ENCODE results near the gene PTPRN2.
"Not testable (repeated sequence)": the region's sequence is repeated elsewhere in the genome, so short reads cannot be mapped to it uniquely, and the experiment has no call there.

The PTPRN2 gene

DNA sequence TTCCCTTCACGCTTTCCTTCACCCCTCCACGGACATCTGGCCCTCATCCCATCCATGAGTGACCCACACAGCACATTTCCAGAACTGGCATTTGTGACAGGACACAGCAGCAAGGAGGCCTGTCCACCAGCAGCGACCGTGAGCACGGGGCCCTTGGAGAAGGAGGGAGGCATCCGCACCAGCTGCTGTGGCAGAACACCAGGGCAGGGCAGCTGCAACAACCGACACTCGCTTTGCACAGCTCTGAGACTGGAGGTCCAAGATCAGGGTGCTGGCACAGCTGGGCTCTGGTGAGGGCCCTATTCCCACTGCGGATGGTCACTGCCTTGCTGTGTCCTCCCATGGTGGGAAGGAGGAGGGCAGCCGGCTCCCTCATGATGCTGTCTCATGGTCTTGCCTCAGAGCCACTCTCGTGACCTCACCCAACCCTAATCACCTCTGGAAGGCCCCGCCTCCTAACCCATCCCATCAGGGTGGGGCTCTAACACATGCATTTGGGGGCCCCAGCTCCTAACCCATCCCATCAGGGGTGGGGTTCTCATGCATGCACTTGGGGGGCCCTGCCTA is 36.7 kb downstream of the PTPRN2 start:
- no peak for DNase-seq (ENCODE audit: low read depth in 3 of 3)

DNA sequence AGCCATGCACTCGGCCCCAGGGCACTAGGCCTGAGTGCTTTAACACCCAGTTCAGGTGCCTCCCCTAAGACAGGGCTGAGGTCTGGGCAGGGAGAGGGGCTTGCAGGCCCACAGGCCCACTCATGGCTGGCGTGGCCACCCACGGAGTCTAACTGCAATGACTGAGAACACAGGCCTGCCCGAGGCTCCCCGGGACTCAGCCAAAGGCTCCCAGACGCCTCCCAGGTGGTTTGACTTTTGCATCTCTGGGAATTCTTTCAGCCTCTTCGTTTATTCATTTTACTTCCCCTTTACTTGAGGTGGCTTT is 37.3 kb downstream of the PTPRN2 start:
- DNase-seq (ENCODE audit: low read depth in 3 of 3): no peak

DNA sequence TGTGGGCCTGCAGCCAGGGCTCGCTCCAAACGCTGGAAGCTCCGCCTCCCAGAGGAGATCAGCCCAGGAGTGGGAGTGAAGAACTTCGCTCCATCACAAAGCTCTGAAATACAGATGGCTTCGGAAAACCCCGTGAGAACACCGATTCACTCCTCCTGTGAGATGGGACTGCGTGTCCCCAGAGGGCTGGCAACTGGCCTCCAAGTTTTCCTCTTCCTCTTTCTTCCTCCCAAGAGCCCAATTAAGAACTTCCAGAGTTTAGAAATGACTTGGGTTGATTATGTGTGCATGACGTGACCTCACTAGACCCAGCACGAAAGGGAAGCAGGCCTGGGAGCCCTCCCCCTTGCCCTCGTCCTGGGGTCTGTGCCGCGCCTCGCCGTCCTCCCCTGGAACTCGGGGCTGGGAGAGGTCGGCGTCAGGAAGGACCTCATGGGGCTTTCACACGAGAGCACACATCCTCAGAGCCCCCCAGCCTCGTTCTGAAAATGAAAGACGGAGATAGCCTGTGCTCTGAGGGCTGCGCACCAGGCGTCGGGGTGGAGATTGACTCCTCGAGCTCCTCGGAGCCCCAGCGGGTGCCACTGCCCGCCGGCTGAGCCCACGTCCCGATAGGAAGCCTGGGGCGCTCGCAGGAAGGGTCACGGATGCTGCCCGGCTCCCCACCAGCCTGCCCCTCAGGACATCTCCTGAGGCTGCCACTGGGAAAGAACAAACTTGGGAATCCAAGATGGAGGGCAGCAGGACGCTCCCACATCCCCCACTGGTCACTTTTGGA is 37.8 kb downstream of the PTPRN2 start:
- no peak for DNase-seq (ENCODE audit: low read depth in 3 of 3)

DNA sequence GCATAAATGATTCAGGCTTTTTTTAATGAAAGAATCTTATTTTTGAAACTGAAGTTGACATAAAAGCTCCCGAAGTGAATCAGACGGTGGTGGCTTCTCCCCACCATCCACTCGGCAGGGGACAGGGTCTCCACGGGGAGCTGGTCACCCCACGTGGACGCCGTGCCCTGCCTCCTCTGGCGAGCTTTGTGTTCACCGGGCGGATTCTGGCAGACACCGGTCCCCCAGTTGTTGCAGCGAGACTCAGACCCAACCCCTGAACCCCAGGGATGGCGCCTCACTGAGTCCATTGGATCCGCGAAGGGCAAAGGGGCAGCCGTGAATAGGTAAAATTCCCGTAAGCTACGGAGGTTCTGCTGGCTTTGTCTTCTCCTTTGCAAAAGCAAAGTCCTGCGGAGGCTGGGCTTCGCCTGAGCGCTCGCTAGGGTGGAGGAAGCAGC is 38.4 kb downstream of the PTPRN2 start:
- DNase-seq (ENCODE audit: low read depth in 3 of 3): no peak

DNA sequence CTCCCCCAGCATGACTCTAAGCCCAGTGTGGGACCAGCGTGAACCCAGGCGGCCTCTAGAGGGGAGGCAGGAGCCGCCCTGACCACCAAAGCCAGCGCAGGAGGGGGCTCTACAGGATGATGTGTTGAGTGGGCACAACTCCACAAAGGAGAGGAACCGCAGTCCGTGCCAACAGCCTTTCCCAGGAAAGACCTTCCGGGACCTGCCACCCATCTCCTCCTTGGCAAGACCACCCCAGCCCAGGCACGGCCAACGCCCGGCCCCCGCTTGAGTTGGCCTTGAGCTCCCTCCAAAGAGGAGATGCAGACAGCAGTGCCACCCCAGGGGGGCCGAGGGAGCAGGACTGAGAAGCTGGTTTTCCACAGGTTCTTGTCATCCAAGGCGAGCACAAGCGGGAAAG is 38.9 kb downstream of the PTPRN2 start:
- DNase-seq (ENCODE audit: low read depth in 3 of 3): no peak

DNA sequence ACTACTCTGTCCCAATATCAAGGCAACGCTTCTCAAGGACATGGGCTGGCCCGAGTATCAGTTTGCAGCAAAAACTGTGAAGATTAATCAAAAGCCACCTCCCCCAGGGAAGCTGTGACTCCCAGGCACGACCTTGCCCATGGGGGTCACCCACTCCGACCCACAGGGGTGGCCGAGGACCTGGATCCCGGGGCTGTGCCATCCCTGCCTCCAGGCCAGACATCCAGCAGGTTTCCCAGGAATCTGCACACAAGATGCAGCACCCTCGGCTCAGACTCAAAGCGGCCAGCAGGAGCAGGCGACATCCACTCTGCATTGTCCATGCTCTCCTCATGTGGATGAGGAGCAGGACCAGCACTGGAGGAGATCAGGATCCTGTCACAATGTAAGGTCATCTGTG is 39.8 kb downstream of the PTPRN2 start:
- DNase-seq (ENCODE audit: low read depth in 3 of 3): no peak

DNA sequence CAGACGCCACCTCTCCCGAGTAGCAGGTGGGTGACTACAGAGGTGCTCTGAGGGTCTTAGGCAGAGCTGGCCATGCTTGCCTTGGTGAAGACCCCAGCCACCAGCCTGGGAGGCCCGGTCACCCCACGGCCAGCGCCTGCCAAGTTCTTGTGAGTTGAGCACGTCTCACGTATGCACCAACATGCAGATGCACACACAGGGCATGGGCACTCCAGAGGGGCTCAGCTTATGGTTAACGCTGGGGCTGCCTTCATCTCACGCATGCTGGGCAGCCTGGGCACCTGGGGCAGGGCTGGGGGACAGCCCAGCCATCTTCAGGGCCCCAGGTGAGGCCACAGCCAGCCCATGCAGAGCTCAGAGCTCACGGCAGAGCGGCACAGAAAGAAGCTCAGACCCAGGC is 41.0 kb downstream of the PTPRN2 start:
- no peak for DNase-seq (ENCODE audit: low read depth in 3 of 3)

DNA sequence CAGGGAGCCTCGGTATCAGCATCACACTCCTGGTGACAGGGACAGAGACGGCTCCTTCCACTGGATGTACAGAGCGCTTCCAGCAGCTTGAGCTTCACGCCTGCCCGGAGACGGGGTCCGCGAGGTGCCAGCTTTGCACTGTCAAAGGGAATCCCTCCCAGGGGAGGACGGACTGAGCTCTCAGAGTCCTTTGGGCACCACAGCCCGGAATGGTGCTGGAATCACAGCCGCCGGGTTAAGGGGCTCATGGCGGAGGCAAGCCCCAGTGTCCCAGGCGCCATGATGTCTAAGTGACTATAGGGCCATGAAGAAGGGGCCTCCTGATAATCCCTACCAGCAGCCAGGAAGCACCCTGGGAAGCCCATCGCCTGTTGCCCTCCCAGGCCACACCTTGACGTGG is 41.4 kb downstream of the PTPRN2 start:
- no peak for DNase-seq (ENCODE audit: low read depth in 3 of 3)

DNA sequence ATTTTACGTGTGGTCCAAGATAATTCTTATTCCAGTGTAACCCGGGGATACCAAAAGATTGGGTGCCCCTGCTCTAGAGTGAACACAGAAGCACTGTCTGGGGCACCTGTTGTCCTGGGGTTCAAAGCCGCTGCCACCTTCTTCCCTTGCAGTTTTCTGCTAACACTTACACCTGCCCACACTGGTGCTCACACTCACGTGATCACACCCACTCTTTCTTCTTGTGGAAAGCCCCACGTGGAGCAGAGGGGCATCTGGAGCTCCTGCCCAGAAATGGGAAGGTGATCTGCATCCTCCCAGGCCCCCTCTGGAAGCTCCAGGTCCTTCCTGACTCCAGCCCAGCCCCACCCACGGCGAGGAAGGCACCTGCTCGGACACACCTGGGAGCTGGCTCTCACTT is 42.9 kb downstream of the PTPRN2 start:
- no peak for DNase-seq (ENCODE audit: low read depth in 3 of 3)

DNA sequence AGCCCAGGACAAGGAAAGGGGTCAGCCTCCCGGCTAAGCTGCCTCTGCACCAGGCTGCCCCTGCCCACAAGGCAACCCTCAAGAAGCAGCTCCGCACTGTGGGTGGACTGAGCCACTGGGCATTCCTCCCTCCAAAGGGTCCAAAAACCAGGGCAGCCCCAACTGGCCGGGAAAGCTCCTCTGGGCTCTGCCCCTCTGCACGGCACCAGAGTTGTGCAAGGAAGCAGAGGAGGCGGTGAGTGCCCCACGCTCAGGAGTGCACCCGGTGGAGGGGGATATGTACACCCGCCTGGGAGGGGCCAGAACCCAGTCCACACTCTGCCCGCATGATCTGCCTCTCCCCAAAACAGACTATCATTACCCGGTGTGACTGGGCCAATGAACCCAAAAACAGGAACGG is 43.8 kb downstream of the PTPRN2 start:
- no peak for DNase-seq (ENCODE audit: low read depth in 3 of 3)

DNA sequence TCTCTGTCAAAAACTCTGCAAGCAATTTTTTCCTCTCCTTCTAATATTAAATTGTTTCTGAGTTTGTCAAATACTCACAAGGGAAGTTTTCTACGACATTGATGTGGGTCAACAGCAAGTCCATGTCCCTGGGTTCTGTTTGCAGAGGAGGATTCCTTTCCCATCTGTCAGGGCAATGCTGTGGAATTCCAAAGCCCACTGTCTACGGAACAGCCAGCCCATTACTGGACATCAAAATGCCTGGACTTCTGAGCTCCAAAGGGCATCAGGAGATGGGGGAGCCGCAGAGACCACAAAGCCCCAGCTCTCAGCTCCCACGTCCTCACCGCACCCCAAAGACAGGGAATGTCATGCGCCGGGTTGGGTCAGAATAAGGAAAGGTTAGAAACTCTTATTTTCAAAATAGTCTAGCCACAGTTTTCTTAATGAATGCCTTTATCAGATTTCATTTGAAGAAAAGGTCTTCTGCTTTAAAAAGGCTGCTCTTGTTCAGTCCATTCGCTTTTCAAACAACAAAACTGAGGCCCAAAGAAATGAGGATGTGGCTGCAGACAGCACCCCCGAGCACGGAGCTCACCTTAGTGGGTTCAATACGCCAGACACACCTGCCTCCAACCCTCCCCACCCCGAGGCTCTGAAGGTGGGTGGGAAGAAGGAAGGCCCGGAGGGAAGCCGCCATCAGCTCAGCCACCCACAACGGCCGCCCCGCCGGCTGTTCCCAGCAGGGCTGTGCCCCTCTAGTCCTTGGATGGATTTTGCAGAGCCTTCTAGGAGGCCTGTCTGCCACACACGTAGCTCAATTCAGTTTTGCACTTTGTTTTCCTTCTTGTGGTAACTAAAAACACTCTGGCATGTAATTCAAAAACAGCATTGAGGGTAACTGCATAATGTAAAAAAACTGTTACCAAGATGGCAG is 44.7 kb downstream of the PTPRN2 start:
- no peak for DNase-seq (ENCODE audit: low read depth in 3 of 3)

DNA sequence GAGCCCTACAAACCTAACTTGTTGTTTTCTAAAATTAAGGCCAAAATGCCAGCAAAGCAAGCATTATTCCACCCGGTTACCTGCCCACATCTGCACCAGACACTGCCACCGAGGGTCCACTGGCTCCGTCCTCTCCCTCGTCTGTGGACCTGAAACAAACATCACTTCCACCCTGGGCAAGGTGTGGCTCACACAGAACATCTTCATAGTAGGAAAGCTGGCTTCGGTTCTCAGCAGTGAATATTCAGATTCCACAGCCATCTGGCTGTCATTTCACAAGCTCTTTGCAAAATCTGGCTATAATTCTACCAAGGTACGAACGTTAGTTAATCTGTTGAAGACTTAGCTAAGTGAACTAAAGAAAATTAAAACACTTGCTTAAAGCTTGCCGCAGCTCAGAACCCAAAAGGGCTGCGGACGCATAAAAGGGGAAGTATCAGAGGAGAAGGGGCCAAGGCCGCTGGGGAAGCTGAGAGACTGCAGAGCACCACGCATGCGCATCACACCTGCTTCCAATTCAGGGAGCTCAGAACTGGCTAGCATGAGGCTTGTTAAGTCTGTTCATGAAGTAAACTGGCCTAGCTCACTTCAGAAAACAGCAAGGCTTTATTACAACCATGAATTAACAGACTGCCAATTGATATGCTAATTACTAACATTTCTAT is 46.1 kb downstream of the PTPRN2 start:
- DNase-seq (ENCODE audit: low read depth in 3 of 3): no peak

DNA sequence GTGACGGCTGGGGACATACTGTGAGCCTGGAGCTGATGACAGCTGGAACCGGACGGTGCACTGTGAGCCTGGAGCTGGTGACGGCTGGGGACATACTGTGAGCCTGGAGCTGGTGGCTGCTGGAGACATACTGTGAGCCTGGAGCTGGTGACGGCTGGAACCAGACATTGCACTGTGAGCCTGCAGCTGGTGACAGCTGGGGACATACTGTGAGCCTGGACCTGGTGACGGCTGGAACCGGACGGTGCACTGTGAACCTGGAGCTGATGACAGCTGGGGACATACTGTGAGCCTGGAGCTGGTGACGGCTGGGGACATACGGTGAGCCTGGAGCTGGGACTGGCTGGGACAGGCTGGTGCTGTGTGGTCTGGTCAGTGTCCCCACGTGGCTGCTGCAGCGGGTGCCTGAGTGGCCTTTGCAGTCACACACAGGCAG is 47.9 kb downstream of the PTPRN2 start:
- DNase-seq (ENCODE audit: low read depth in 3 of 3): no peak

DNA sequence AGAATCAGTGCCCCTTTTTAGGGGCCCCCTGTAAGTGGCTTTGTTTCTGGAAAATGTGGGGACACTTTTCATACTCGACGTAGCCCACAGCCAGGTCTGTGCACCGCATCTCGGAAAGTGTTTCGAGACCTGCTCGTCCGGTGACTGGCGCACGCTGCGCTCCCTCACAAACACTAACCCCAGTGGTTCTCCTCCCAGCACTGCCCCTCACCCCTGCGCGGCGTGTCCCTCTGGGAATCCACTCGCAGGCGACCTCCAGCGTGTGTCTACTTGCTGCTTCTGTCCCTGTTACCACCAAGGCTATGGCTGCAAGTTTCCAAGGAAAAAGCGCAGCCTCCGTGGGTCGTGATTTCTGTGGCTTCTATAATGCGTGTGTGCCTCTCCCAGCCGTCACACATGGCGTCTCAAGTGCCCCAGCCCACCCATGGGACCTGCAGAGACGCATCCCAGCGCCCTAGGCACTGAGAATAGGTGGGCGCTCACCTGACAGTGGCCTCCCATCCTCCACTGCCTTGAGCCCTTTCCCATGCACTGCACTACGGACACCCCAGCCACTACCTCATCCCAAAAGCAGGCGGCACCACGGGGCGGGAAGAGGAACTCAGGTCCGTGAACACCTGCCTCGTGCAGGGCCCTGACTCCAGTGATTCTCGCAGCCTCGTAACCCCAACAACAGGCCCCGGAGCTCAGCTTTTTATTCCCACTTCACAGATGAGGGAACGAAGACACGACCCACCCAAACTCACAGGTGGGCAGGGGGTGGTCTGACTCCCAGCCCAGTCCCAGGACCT is 49.3 kb downstream of the PTPRN2 start:
- no peak for DNase-seq (ENCODE audit: low read depth in 3 of 3)

DNA sequence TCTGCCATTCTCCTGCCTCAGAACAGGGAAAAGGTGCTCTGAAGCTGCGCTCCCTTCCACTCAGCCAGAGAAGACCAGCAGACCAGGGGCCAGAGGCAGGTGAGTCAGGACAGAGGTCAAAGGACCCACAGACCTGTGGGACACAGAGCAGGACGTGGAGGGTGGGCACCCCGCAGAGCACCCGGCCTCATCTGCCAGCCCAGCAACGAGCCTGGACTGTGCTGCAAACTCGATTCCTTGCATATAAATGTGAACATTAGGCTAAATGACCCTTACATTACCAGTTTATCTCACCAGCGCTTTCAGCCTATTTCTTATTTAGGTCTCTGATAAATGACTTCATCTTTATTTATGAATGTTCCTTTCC is 50.1 kb downstream of the PTPRN2 start:
- no peak for DNase-seq (ENCODE audit: low read depth in 3 of 3)

DNA sequence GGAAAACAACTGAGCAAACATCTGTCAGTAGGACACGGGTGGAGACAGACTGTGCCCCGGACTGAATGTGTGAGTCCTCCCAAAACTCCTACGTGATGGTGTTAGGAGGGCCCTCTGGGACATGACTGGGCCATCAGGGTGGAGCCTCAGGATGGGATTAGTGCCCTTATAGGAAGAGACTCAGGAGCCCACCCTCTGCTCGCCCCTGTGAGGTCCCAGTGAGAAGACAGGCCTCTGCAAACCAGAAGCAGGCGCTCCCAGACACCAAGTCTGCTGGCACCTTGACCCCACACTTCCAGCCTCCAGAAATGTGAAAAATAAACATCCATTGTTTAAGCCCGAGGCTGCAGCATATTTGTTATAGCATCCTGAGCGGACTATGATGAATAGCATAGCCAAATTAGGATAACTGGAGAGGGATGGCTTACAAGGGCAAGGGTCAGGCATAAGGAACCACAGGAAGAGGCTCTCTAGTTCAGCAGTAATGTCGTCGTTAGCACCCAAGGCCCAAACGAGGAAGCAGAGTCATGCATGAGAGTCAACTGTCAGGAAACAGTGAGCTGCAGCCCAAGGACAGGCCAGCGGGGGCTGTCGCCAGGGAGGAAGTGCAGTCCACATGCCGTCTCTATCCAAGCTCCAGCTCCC is 50.6 kb downstream of the PTPRN2 start:
- no peak for DNase-seq (ENCODE audit: low read depth in 3 of 3)

DNA sequence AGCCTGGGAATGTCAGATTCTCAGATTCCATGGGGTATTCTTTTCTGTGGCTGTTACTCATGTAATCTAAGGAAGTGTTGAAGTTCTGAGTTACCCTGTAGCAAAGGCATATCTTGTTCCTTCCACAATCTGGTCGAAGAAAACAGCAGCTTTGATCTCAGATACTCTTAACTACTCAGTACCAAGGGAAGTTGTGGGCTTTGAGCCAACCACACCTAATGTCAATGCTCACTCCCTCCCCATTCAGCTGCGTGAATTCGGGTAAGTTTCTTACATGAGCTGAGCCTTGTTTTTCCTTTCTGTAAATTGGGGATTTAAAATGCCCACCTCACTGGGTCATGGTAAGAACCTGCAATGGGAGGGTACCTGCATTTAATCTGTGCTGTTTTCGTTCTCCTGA is 52.5 kb downstream of the PTPRN2 start:
- no peak for DNase-seq (ENCODE audit: low read depth in 3 of 3)

DNA sequence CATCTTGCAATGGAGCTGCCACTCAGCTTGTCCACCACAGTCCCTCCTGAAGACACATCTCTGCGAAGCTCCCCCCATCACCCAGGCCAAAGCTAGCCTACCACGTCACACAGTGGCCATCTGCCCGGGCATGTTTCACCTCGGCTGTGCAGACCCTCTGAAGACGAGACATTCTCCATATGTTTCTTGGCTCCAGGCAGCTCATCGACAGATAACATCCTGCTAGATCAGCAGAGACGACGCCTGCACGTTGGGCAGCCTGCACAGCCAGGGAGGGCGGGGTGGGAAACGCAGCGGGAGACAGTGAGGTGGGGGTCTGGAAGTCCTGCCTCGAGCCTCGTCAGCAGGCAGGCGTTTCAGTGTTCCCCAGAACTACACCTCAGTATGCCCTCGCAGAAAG is 53.0 kb downstream of the PTPRN2 start:
- DNase-seq (ENCODE audit: low read depth in 3 of 3): no peak

DNA sequence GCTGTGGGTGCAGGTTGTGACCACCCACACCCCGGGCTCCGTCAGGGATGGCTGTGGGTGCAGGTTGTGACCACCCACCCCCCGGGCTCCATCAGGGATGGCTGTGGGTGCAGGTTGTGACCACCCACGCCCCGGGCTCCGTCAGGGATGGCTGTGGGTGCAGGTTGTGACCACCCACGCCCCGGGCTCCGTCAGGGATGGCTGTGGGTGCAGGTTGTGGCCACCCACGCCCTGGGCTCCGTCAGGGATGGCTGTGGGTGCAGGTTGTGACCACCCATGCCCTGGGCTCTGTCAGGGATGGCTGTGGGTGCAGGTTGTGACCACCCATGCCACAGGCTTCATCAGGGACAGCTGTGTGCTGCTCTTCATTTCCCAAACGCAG is 53.5 kb downstream of the PTPRN2 start:
- not testable (repeated sequence) for DNase-seq (ENCODE audit: low read depth in 3 of 3)

DNA sequence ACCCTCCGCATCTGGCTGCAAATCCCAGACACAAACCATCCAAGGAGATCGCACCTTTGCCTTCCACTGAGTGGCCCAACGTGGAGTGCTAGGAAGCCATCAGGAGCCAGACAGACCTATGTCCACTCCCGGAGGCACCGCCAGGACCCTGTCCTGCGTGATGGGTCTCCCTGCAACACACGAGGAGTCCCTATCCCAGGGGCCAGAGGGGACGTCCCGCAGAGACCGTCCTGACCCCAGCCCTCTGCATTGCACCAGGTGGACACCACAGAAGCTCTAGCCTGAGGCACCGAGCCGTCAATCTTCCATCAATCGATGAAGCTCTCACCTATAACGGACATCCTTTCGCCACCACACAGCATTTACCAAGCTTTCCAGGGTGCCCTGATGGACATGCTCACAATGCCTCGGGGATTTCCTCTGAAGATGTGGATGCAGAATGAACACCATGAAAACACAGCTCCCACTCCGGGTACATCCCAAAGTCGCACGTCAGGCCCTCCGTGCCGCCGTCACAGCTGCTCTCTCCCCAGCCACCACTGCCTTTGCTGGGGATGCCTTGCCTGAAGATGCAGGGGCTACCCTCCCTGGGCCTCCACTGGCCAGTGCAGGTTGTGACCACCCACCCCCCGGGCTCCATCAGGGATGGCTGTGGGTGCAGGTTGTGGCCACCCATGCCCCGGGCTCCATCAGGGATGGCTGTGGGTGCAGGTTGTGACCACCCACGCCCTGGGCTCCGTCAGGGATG is 54.1 kb downstream of the PTPRN2 start:
- no peak for DNase-seq (ENCODE audit: low read depth in 3 of 3)
